Measurements from ENCODE around the gene GPR171. TPM values are rescaled to one million over a fixed set of nuclear protein-coding genes. Genes with fewer than 3 reads are reported as not detected.
"Not testable (repeated sequence)": the region's sequence is repeated elsewhere in the genome, so short reads cannot be mapped to it uniquely, and the experiment has no call there.

GPR171 gene, protein sequence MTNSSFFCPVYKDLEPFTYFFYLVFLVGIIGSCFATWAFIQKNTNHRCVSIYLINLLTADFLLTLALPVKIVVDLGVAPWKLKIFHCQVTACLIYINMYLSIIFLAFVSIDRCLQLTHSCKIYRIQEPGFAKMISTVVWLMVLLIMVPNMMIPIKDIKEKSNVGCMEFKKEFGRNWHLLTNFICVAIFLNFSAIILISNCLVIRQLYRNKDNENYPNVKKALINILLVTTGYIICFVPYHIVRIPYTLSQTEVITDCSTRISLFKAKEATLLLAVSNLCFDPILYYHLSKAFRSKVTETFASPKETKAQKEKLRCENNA
- 1.1 and 1.6 TPM in 2 replicates for total RNA-seq
- total RNA-seq (2013) = 1.1 TPM
- polyA plus RNA-seq = 0.75 and 1.3 TPM in 2 replicates
- 0.26 and 0.93 TPM in 2 replicates for polyA minus RNA-seq

DNA sequence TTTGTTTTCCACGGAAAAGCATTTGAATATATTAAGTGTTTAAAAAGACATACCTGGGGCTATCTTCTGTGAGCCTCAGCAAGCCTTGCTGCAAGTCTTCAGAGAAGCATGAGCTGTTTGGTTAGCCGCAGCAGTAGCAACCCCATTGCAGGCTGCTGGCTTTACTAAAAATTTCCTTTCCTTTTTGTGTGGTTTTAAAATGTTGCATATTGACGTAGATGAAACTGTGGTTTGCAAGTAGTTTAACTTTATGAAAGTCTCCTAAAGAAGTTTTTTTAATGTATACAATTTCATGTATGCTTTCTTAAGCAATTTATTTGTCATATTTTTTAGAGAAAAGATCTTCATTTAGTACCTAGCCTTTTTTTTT, at the start of gene GPR171:
Gene GPR171, minus strand, starts transcription at position 166 of the 370 bp plus-strand sequence. CDS start 3,830 bp downstream, outside the sequence.
- no peaks in the 10 kb centered on the region for H3K9me3 ChIP-seq (ENCODE audit: control extremely low read depth in 1 of 3, control insufficient read depth in 2 of 3, insufficient read depth in 1 of 3, low read length in 2 of 3)
- CTCF ChIA-PET = interaction anchor here (1.0 kb wide), 1 partner anchor 25 kb away, joined by 3 read pairs; no protein-coding TSS in a partner anchor
- H3K27me3 Mint-ChIP-seq = peaks cover 4% of the 10 kb centered on the region
- H3K36me3 ChIP-seq (replicated peaks in 1 of 2; ENCODE audit: control extremely low read depth in 1 of 2, control insufficient read depth in 1 of 2, extremely low read depth in 1 of 2, insufficient read depth in 2 of 2, low read length in 1 of 2) = no peaks in the 10 kb centered on the region
- no peak within 1 kb of the TSS for H2AFZ ChIP-seq (ENCODE audit: insufficient read depth, low read depth, low read length, poor library complexity, severe bottlenecking)
- H3K9ac ChIP-seq (ENCODE audit: low read length) = no peak within 1 kb of the TSS
- peak; percentile 17 for ATAC-seq (ENCODE audit: low read depth)
- POLR2A ChIA-PET = no interaction called here
- H3K4me1 ChIP-seq (ENCODE audit: control insufficient read depth in 2 of 2, insufficient read depth in 2 of 2, low read length in 2 of 2) = no peaks in the 10 kb centered on the region
- no peaks in the 10 kb centered on the region for H3K4me1 Mint-ChIP-seq
- no peak within 1 kb of the TSS for H3K27ac Mint-ChIP-seq
- no peaks in the 10 kb centered on the region for H3K27me3 ChIP-seq (replicated peaks in 1 of 4; ENCODE audit: control extremely low read depth in 1 of 4, control insufficient read depth in 3 of 4, insufficient read depth in 4 of 4, low read length in 3 of 4)
- no peak within 1 kb of the TSS for H3K4me2 ChIP-seq (replicated peaks; ENCODE audit: low read depth, low read length, poor library complexity, severe bottlenecking)
- WGBS (ENCODE audit: insufficient coverage) = no CpG with 5 or more reads among the region's 3 CpGs
- no peak within 1 kb of the TSS for H3K4me3 Mint-ChIP-seq
- TF ChIP-seq EZH2 (IDR thresholded peaks at IDR 0.05; ENCODE audit: borderline replicate concordance, insufficient read depth, low read depth, low read length, poor library complexity, severe bottlenecking) = no peak
- TF ChIP-seq CTCF (IDR thresholded peaks at IDR 0.05) = no peak
- H3K4me3 ChIP-seq (ENCODE audit: control extremely low read depth in 1 of 5, extremely low read depth in 1 of 5, insufficient read depth in 1 of 5, low read depth in 2 of 5, low read length in 4 of 5) = no peak within 1 kb of the TSS
- H3K79me2 ChIP-seq (ENCODE audit: control insufficient read depth, insufficient read depth, low read length) = no peaks in the 10 kb centered on the region
- no peaks in the 10 kb centered on the region for H3K9me3 Mint-ChIP-seq (ENCODE audit: insufficient read depth)
- no peaks in the 10 kb centered on the region for H4K20me1 ChIP-seq (ENCODE audit: control insufficient read depth, insufficient read depth, low read length, poor library complexity, severe bottlenecking)
- no peak for DNase-seq
- no peak within 1 kb of the TSS for H3K27ac ChIP-seq (ENCODE audit: low read length in 2 of 2)
- intact Hi-C loops (cut with micrococcal nuclease) = no loop called here

DNA sequence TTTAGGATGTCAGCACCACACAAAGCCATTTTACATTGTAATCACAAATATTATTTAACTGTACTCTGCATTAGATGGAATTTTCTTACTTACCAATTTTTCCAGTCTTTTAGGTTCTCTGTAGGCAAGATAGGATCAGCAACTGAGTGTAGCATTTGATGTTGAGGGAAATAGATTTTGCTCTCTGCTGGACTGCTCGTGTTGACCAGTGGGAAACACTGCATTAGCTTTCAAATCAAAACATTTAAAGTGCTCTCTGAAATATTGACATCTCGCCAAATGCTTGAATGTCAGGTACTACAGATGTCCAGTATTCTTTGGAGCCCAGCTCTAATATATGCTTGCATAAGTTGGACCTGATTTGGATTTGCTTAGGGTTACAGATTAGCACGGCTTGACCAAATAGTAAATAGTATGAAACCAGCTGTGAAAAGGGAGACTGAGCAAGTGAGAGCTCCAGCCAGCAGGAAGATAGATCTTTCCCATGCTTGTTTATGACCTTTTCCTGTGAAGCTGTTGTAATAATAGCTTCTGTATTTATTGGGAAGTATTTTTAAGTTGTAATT, 45.8 kb upstream of the GPR171 start:
- Histone ChIP-seq H3K4me3 (ENCODE audit: control extremely low read depth in 1 of 5, extremely low read depth in 1 of 5, insufficient read depth in 1 of 5, low read depth in 2 of 5, low read length in 4 of 5) (no peak overlapping the region), H4K20me1 (ENCODE audit: control insufficient read depth, insufficient read depth, low read length, poor library complexity, severe bottlenecking) (no peaks in the 10 kb centered on the region), H3K36me3 (replicated peaks in 1 of 2; ENCODE audit: control extremely low read depth in 1 of 2, control insufficient read depth in 1 of 2, extremely low read depth in 1 of 2, insufficient read depth in 2 of 2, low read length in 1 of 2) (no peaks in the 10 kb centered on the region), H3K9ac (ENCODE audit: low read length) (no peak overlapping the region), H3K4me2 (replicated peaks; ENCODE audit: low read depth, low read length, poor library complexity, severe bottlenecking) (no peak overlapping the region), H3K27me3 (replicated peaks in 1 of 4; ENCODE audit: control extremely low read depth in 1 of 4, control insufficient read depth in 3 of 4, insufficient read depth in 4 of 4, low read length in 3 of 4) (no peaks in the 10 kb centered on the region), H3K9me3 (ENCODE audit: control extremely low read depth in 1 of 3, control insufficient read depth in 2 of 3, insufficient read depth in 1 of 3, low read length in 2 of 3) (no peaks in the 10 kb centered on the region), H2AFZ (ENCODE audit: insufficient read depth, low read depth, low read length, poor library complexity, severe bottlenecking) (no peak overlapping the region), H3K4me1 (ENCODE audit: control insufficient read depth in 2 of 2, insufficient read depth in 2 of 2, low read length in 2 of 2) (no peaks in the 10 kb centered on the region), H3K79me2 (ENCODE audit: control insufficient read depth, insufficient read depth, low read length) (peaks cover 18% of the 10 kb centered on the region), H3K27ac (ENCODE audit: low read length in 2 of 2) (no peak overlapping the region)
- ChIA-PET CTCF (interaction anchor here (1.0 to 1.5 kb wide), 3 partner anchors 8 to 22 kb away, joined by 3 to 10 read pairs (median 3); no protein-coding TSS in a partner anchor), POLR2A (no interaction called here)
- WGBS (ENCODE audit: insufficient coverage) = 100% methylated on average over 2 of the region's 3 CpGs
- DNase-seq (no peak), ATAC-seq (ENCODE audit: low read depth) (no peak)
- H3K27me3 Mint-ChIP-seq = no peaks in the 10 kb centered on the region
- no peak overlapping the region for H3K4me3 Mint-ChIP-seq
- TF ChIP-seq CTCF (IDR thresholded peaks at IDR 0.05) (no peak), EZH2 (IDR thresholded peaks at IDR 0.05; ENCODE audit: borderline replicate concordance, insufficient read depth, low read depth, low read length, poor library complexity, severe bottlenecking) (no peak)
- H3K4me1 Mint-ChIP-seq = peaks cover 11% of the 10 kb centered on the region
- no peaks in the 10 kb centered on the region for H3K9me3 Mint-ChIP-seq (ENCODE audit: insufficient read depth)
- H3K27ac Mint-ChIP-seq = no peak overlapping the region
- intact Hi-C loops (cut with micrococcal nuclease) = no loop called here

DNA sequence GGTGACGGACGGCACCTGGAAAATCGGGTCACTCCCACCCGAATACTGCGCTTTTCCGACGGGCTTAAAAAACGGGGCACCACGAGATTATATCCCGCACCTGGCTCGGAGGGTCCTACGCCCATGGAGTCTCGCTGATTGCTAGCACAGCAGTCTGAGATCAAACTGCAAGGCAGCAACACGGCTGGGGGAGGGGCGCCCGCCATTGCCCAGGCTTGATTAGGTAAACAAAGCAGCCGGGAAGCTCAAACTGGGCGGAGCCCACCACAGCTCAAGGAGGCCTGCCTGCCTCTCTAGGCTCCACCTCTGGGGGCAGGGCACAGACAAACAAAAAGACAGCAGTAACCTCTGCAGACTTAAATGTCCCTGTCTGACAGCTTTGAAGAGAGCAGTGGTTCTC, 39.0 kb upstream of the GPR171 start:
- H2AFZ ChIP-seq (ENCODE audit: insufficient read depth, low read depth, low read length, poor library complexity, severe bottlenecking); H3K4me1 Mint-ChIP-seq; DNase-seq; H3K27ac Mint-ChIP-seq; H4K20me1 ChIP-seq (ENCODE audit: control insufficient read depth, insufficient read depth, low read length, poor library complexity, severe bottlenecking); POLR2A ChIA-PET; H3K4me2 ChIP-seq (replicated peaks; ENCODE audit: low read depth, low read length, poor library complexity, severe bottlenecking); ATAC-seq (ENCODE audit: low read depth); intact Hi-C loops (cut with micrococcal nuclease); H3K9ac ChIP-seq (ENCODE audit: low read length); H3K9me3 ChIP-seq (ENCODE audit: control extremely low read depth in 1 of 3, control insufficient read depth in 2 of 3, insufficient read depth in 1 of 3, low read length in 2 of 3); H3K4me3 ChIP-seq (ENCODE audit: control extremely low read depth in 1 of 5, extremely low read depth in 1 of 5, insufficient read depth in 1 of 5, low read depth in 2 of 5, low read length in 4 of 5); CTCF ChIA-PET; H3K27me3 ChIP-seq (replicated peaks in 1 of 4; ENCODE audit: control extremely low read depth in 1 of 4, control insufficient read depth in 3 of 4, insufficient read depth in 4 of 4, low read length in 3 of 4); H3K9me3 Mint-ChIP-seq (ENCODE audit: insufficient read depth); H3K27ac ChIP-seq (ENCODE audit: low read length in 2 of 2); H3K4me3 Mint-ChIP-seq; H3K36me3 ChIP-seq (replicated peaks in 1 of 2; ENCODE audit: control extremely low read depth in 1 of 2, control insufficient read depth in 1 of 2, extremely low read depth in 1 of 2, insufficient read depth in 2 of 2, low read length in 1 of 2); H3K79me2 ChIP-seq (ENCODE audit: control insufficient read depth, insufficient read depth, low read length); H3K27me3 Mint-ChIP-seq; H3K4me1 ChIP-seq (ENCODE audit: control insufficient read depth in 2 of 2, insufficient read depth in 2 of 2, low read length in 2 of 2): not testable (repeated sequence)
- WGBS (ENCODE audit: insufficient coverage) = 97% methylated on average over 9 of the region's 18 CpGs
